Measurements from ENCODE around the gene PDE10A. TPM values are rescaled to one million over a fixed set of nuclear protein-coding genes. Genes with fewer than 3 reads are reported as not detected.

The PDE10A gene
- total and polyA plus RNA-seq, 4 donors, result 1.0 to 6.2 (median 3.0) TPM

- Histone ChIP-seq H3K36me3 (ENCODE audit: control insufficient read depth in 4 of 4, insufficient read depth in 4 of 4, low read length in 4 of 4) (peaks cover 0 to 4% (median 0%) of the 10 kb centered on the region in 4 donors), H3K9me3 (ENCODE audit: control insufficient read depth in 4 of 4, insufficient read depth in 3 of 4, low read length in 3 of 4) (no peaks in the 10 kb centered on the region), H3K27me3 (ENCODE audit: control insufficient read depth in 3 of 3, insufficient read depth in 3 of 3, low read length in 2 of 3) (no peaks in the 10 kb centered on the region), H3K4me1 (ENCODE audit: control insufficient read depth in 5 of 5, insufficient read depth in 5 of 5, low read length in 5 of 5) (peaks cover 0 to 35% (median 0%) of the 10 kb centered on the region in 5 donors), H3K9ac (ENCODE audit: insufficient read depth in 1 of 2, low read length in 2 of 2) (no peak overlapping the region), H3K4me3 (no peak overlapping the region), H3K27ac (ENCODE audit: low read depth in 1 of 2, low read length in 1 of 2) (no peak overlapping the region)
- WGBS, 2 donors, result 71 to 91% methylated on average over 3 of the region's 3 CpGs
- no peak for ATAC-seq (ENCODE audit: insufficient read depth, low FRiP score)
- TF ChIP-seq, protein P1, sequence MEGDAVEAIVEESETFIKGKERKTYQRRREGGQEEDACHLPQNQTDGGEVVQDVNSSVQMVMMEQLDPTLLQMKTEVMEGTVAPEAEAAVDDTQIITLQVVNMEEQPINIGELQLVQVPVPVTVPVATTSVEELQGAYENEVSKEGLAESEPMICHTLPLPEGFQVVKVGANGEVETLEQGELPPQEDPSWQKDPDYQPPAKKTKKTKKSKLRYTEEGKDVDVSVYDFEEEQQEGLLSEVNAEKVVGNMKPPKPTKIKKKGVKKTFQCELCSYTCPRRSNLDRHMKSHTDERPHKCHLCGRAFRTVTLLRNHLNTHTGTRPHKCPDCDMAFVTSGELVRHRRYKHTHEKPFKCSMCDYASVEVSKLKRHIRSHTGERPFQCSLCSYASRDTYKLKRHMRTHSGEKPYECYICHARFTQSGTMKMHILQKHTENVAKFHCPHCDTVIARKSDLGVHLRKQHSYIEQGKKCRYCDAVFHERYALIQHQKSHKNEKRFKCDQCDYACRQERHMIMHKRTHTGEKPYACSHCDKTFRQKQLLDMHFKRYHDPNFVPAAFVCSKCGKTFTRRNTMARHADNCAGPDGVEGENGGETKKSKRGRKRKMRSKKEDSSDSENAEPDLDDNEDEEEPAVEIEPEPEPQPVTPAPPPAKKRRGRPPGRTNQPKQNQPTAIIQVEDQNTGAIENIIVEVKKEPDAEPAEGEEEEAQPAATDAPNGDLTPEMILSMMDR (IDR thresholded peaks at IDR 0.05; ENCODE audit: control extremely low read depth, extremely low read depth), result no peak
- no peak for DNase-seq
Measured at GRCh38 chr6:165480916-165481315, 182.1 kb downstream of the PDE10A start.

DNA sequence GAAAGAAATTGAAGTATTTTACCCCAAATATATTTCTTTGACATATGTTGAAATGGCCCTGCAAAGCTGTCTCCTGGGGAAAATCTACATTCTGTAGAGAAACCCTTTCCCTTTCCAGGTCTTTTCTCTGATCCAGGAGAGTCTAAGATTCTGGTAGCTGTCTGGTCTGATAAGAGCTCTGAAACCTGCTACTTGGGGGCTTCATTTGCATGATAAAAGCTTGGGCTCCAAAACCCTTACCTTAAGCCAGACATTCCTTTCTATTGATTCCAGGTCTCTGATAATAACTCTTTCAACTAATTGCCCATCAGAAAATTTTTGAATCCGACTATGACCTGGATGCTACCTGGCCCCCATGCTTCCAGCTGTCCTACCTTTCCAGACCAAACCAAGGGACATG is 184.5 kb downstream of the PDE10A start:
- Histone ChIP-seq H3K36me3 (ENCODE audit: control insufficient read depth in 4 of 4, insufficient read depth in 4 of 4, low read length in 4 of 4) (peaks cover 0 to 4% (median 0%) of the 10 kb centered on the region in 4 donors), H3K27ac (ENCODE audit: low read depth in 1 of 2, low read length in 1 of 2) (no peak overlapping the region), H3K4me1 (ENCODE audit: control insufficient read depth in 5 of 5, insufficient read depth in 5 of 5, low read length in 5 of 5) (peaks cover 0 to 34% (median 0%) of the 10 kb centered on the region in 5 donors), H3K9ac (ENCODE audit: insufficient read depth in 1 of 2, low read length in 2 of 2) (no peak overlapping the region), H3K9me3 (ENCODE audit: control insufficient read depth in 4 of 4, insufficient read depth in 3 of 4, low read length in 3 of 4) (no peaks in the 10 kb centered on the region), H3K4me3 (no peak overlapping the region), H3K27me3 (ENCODE audit: control insufficient read depth in 3 of 3, insufficient read depth in 3 of 3, low read length in 2 of 3) (no peaks in the 10 kb centered on the region)
- DNase-seq (no peak), ATAC-seq (ENCODE audit: insufficient read depth, low FRiP score) (no peak)
- TF ChIP-seq, protein P1 (IDR thresholded peaks at IDR 0.05; ENCODE audit: control extremely low read depth, extremely low read depth), result no peak
- 81 to 92% methylated on average over 1 of the region's 1 CpG for WGBS, 2 donors

- DNase-seq, result no peak
- WGBS, 2 donors, result 92 to 96% methylated on average over 4 of the region's 4 CpGs
- Histone ChIP-seq H3K27ac (ENCODE audit: low read depth in 1 of 2, low read length in 1 of 2) (no peak overlapping the region), H3K27me3 (ENCODE audit: control insufficient read depth in 3 of 3, insufficient read depth in 3 of 3, low read length in 2 of 3) (no peaks in the 10 kb centered on the region), H3K9me3 (ENCODE audit: control insufficient read depth in 4 of 4, insufficient read depth in 3 of 4, low read length in 3 of 4) (no peaks in the 10 kb centered on the region), H3K9ac (ENCODE audit: insufficient read depth in 1 of 2, low read length in 2 of 2) (no peak overlapping the region), H3K4me1 (ENCODE audit: control insufficient read depth in 5 of 5, insufficient read depth in 5 of 5, low read length in 5 of 5) (no peaks in the 10 kb centered on the region), H3K36me3 (ENCODE audit: control insufficient read depth in 4 of 4, insufficient read depth in 4 of 4, low read length in 4 of 4) (no peaks in the 10 kb centered on the region), H3K4me3 (no peak overlapping the region)
- no peak for ATAC-seq (ENCODE audit: insufficient read depth, low FRiP score)
- TF ChIP-seq, protein P1 (IDR thresholded peaks at IDR 0.05; ENCODE audit: control extremely low read depth, extremely low read depth), result no peak
Measured at GRCh38 chr6:165469483-165469882, 193.6 kb downstream of the PDE10A start.
